Osteocyte (in vitro differentiated cells): ENCODE data around the gene FBXW12. TPM values are rescaled to one million over a fixed set of nuclear protein-coding genes. Genes with fewer than 3 reads are reported as not detected.
"Not testable (repeated sequence)": the region's sequence is repeated elsewhere in the genome, so short reads cannot be mapped to it uniquely, and the experiment has no call there.

Source experiments
- DNase-seq: peaks from one replicate; pipeline ENCODE4 v3.0.0; 2021; ENCODE audit warnings: mixed read lengths; ENCODE audit not compliant: unreplicated experiment; ENCODE audit errors: extremely low spot score
- H3K27ac Mint-ChIP-seq: one replicate; pipeline ENCODE4 v1.8.0; 2021; ENCODE audit warnings: mild to moderate bottlenecking, mixed read lengths; ENCODE audit not compliant: unreplicated experiment
- H3K27me3 Mint-ChIP-seq: one replicate; pipeline ENCODE4 v1.8.0; 2021; ENCODE audit warnings: mixed read lengths; ENCODE audit not compliant: unreplicated experiment
- H3K36me3 Mint-ChIP-seq: one replicate; pipeline ENCODE4 v1.8.0; 2021; ENCODE audit warnings: mixed read lengths; ENCODE audit not compliant: unreplicated experiment
- H3K4me1 Mint-ChIP-seq: one replicate; pipeline ENCODE4 v1.8.0; 2021; ENCODE audit warnings: mixed read lengths; ENCODE audit not compliant: unreplicated experiment
- H3K4me3 Mint-ChIP-seq: one replicate; pipeline ENCODE4 v1.8.0; 2021; ENCODE audit warnings: mild to moderate bottlenecking, moderate library complexity, mixed read lengths; ENCODE audit not compliant: unreplicated experiment
- H3K9me3 Mint-ChIP-seq: one replicate; pipeline ENCODE4 v1.8.0; 2021; ENCODE audit warnings: mixed read lengths; ENCODE audit not compliant: unreplicated experiment
- CTCF ChIP-seq: fragments of 200-600 bp; sonication (generic); IDR thresholded peaks from 2 replicates; pipeline ENCODE4 v1.5.0; 2021; ENCODE audit warnings: antibody characterized with exemption, mild to moderate bottlenecking, moderate library complexity
- total RNA-seq: library from RNA; stranded (reverse); gene quantifications from 2 replicates; pipeline ENCODE4 v1.2.1, GENCODE V29; 2021

The FBXW12 gene
- total RNA-seq, 1 donor from 2014 or later: not detected

- Mint-ChIP-seq H3K4me3 (no peak overlapping the region), H3K36me3 (peaks cover 3% of the 10 kb centered on the region), H3K27ac (no peak overlapping the region), H3K4me1 (peaks cover 25% of the 10 kb centered on the region), H3K9me3 (no peaks in the 10 kb centered on the region), H3K27me3 (peaks cover 18% of the 10 kb centered on the region)
- no peak for TF ChIP-seq CTCF
- no peak for DNase-seq
Measured at GRCh38 chr3:48398701-48399386, 26.8 kb downstream of the FBXW12 start.

GRCh38 chr3:48399387-48400172 is 27.6 kb downstream of the FBXW12 start:
- Mint-ChIP-seq H3K27ac (no peak overlapping the region), H3K27me3 (peaks cover 15% of the 10 kb centered on the region), H3K36me3 (peaks cover 7% of the 10 kb centered on the region), H3K9me3 (no peaks in the 10 kb centered on the region), H3K4me3 (no peak overlapping the region), H3K4me1 (peaks cover 25% of the 10 kb centered on the region)
- no peak for TF ChIP-seq CTCF
- no peak for DNase-seq

GRCh38 chr3:48400824-48401433 is 28.9 kb downstream of the FBXW12 start:
- peak; percentile 92 for TF ChIP-seq CTCF
- H3K36me3 Mint-ChIP-seq: peaks cover 12% of the 10 kb centered on the region
- H3K4me3 Mint-ChIP-seq: no peak overlapping the region
- peaks cover 25% of the 10 kb centered on the region for H3K4me1 Mint-ChIP-seq
- peaks cover 3% of the 10 kb centered on the region for H3K27me3 Mint-ChIP-seq
- peak overlapping the region; percentile 84 for H3K27ac Mint-ChIP-seq
- H3K9me3 Mint-ChIP-seq: no peaks in the 10 kb centered on the region
- no peak for DNase-seq

GRCh38 chr3:48401434-48401901 is 29.4 kb downstream of the FBXW12 start:
- DNase-seq, H3K27me3 Mint-ChIP-seq, H3K4me3 Mint-ChIP-seq, H3K9me3 Mint-ChIP-seq: not testable (repeated sequence)
- Mint-ChIP-seq H3K27ac (peak overlapping the region; percentile 88), H3K36me3 (peaks cover 14% of the 10 kb centered on the region), H3K4me1 (peaks cover 25% of the 10 kb centered on the region)

GRCh38 chr3:48402281-48402732 is 30.3 kb downstream of the FBXW12 start:
- peak overlapping the region; percentile 88 for H3K27ac Mint-ChIP-seq
- H3K4me3 Mint-ChIP-seq: no peak overlapping the region

More at GRCh38 chr3:48402281-48402732, 30.3 kb downstream of the FBXW12 start:
- peaks cover 25% of the 10 kb centered on the region for H3K4me1 Mint-ChIP-seq
- no peaks in the 10 kb centered on the region for H3K27me3 Mint-ChIP-seq
- no peaks in the 10 kb centered on the region for H3K9me3 Mint-ChIP-seq
- peak; percentile 85 for DNase-seq
- no peak for TF ChIP-seq CTCF
- H3K36me3 Mint-ChIP-seq: peaks cover 15% of the 10 kb centered on the region
